Small intestine (tissue), 7 donors: ENCODE results near the gene GNAI1. TPM values are rescaled to one million over a fixed set of nuclear protein-coding genes. Genes with fewer than 3 reads are reported as not detected.
A peak's percentile ranks its signal among the peaks of the same experiment; 100 is the strongest.

ENCODE experiments used
- DNase-seq, 2 donors: peaks; one replicate each; pipeline versions ENCODE4 v3.0.0 to v3.0.0-alpha.2; 2013
- FAIRE-seq: peaks from 2 replicates; lab custom pipeline; 2012; peaks lifted over from hg19 to GRCh38; lab: Jason Lieb, UNC
- H3K27ac ChIP-seq, 3 donors: one replicate each; pipeline ENCODE4 v1.5.1; 2013; ENCODE audit warnings: low read length in 2 of 3, mild to moderate bottlenecking in 2 of 3, control low read depth in 1 of 3, inconsistent platforms in 1 of 3, low read depth in 1 of 3, moderate library complexity in 1 of 3
- H3K27me3 ChIP-seq, 3 donors: one replicate each; pipeline ENCODE4 v1.6.1; 2013; ENCODE audit warnings: low read length in 3 of 3, inconsistent platforms in 1 of 3; ENCODE audit not compliant: control insufficient read depth in 3 of 3, insufficient read depth in 3 of 3
- H3K36me3 ChIP-seq, 3 donors: one replicate each; pipeline ENCODE4 v1.6.1; 2013; ENCODE audit warnings: low read length in 3 of 3, inconsistent platforms in 1 of 3, low read depth in 1 of 3, mild to moderate bottlenecking in 1 of 3, moderate library complexity in 1 of 3; ENCODE audit not compliant: control insufficient read depth in 3 of 3, insufficient read depth in 2 of 3
- H3K4me1 ChIP-seq, 3 donors: one replicate each; pipeline ENCODE4 v1.6.1; 2013; ENCODE audit warnings: low read length in 2 of 3, inconsistent platforms in 1 of 3, low read depth in 1 of 3, mild to moderate bottlenecking in 1 of 3, moderate library complexity in 1 of 3; ENCODE audit not compliant: control insufficient read depth in 3 of 3, insufficient read depth in 2 of 3
- H3K4me3 ChIP-seq, 3 donors: one replicate each; pipeline ENCODE4 v1.5.1; 2013; ENCODE audit warnings: low read length in 3 of 3, control low read depth in 1 of 3, inconsistent platforms in 1 of 3, low read depth in 1 of 3, mild to moderate bottlenecking in 1 of 3, moderate library complexity in 1 of 3
- H3K9me3 ChIP-seq, 2 donors: one replicate each; pipeline ENCODE4 v1.6.1; 2013; ENCODE audit warnings: low read depth in 1 of 2, low read length in 1 of 2; ENCODE audit not compliant: control insufficient read depth in 2 of 2, insufficient read depth in 1 of 2
- WGBS, 3 donors: extraction: QIAGEN DNeasy Blood & Tissue Kit; methylation state at CpG; one replicate each; pipeline ENCODE4 v1.1.7; 2013; 5-methylcytosine and 5-hydroxymethylcytosine counted together
- polyA plus RNA-seq, 4 donors: library from polyadenylated mRNA; stranded (reverse) in 3 of 4; unstranded in 1 of 4; fragments of 200-250 nt in 3 of 4; fragments of 120-200 nt in 1 of 4; gene quantifications; one replicate each; pipeline versions ENCODE4 v1.2.1 to v1.2.3, GENCODE V29; 2013
- donor health status: healthy with polysubstance abuse.
- donor health status: control.
- donor health status: control.
- donor health status: Bipolar disorder and iron deficiency.
- donor health status: healthy.

Gene GNAI1
- polyA plus RNA-seq, 4 donors: 6.7 to 19.0 (median 8.6) TPM

DNA sequence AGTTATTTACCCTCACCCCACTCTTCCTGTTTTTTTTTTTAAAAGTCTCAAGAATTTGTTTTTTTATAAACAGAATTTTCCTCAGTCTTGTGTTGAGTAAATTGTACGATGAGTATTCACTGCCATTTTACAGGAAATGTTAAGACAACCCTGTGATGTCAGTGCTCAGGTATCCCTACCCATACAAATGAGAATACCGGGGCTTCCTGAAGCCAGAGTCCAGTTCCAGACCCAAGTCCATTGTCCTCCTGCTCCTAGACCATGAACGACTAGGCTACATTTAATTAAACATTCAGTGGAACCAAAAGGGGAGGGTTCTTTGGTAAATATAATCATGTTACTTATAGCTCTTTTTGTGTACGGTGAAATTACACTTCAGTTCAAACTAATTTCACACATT is 79.2 kb downstream of the GNAI1 start:
- no peaks in the 10 kb centered on the region for H3K9me3 ChIP-seq
- no peak overlapping the region for H3K27ac ChIP-seq
- DNase-seq (peak; percentile 10 to 11), FAIRE-seq (no peak)
- WGBS, 3 donors: 77 to 86% (median 83%) methylated on average over 4 of the region's 4 CpGs
- H3K4me3 ChIP-seq: no peak overlapping the region
- no peaks in the 10 kb centered on the region for H3K4me1 ChIP-seq
- H3K27me3 ChIP-seq: no peaks in the 10 kb centered on the region
- H3K36me3 ChIP-seq: peaks cover 0 to 4% (median 2%) of the 10 kb centered on the region in 3 donors

GRCh38 chr7:80215734-80216133 is 81.1 kb downstream of the GNAI1 start:
- 81 to 91% (median 84%) methylated on average over 3 of the region's 3 CpGs for WGBS, 3 donors

GRCh38 chr7:80216996-80217842 is 82.6 kb downstream of the GNAI1 start:
- no peak overlapping the region for H3K27ac ChIP-seq
- H3K36me3 ChIP-seq: peaks cover 0 to 2% (median 0%) of the 10 kb centered on the region in 3 donors
- H3K4me3 ChIP-seq: no peak overlapping the region
- H3K27me3 ChIP-seq: no peaks in the 10 kb centered on the region
- 83 to 92% (median 85%) methylated on average over 2 of the region's 2 CpGs for WGBS, 3 donors
- no peaks in the 10 kb centered on the region for H3K9me3 ChIP-seq
- no peaks in the 10 kb centered on the region for H3K4me1 ChIP-seq
- no peak for FAIRE-seq
- no peak for DNase-seq

More at GRCh38 chr7:80215734-80216133, 81.1 kb downstream of the GNAI1 start:
- Histone ChIP-seq H3K4me1 (no peaks in the 10 kb centered on the region), H3K36me3 (peaks cover 0 to 4% (median 2%) of the 10 kb centered on the region in 3 donors), H3K27ac (no peak overlapping the region), H3K9me3 (no peaks in the 10 kb centered on the region), H3K4me3 (no peak overlapping the region), H3K27me3 (no peaks in the 10 kb centered on the region)
- no peak for DNase-seq
- no peak for FAIRE-seq

DNA sequence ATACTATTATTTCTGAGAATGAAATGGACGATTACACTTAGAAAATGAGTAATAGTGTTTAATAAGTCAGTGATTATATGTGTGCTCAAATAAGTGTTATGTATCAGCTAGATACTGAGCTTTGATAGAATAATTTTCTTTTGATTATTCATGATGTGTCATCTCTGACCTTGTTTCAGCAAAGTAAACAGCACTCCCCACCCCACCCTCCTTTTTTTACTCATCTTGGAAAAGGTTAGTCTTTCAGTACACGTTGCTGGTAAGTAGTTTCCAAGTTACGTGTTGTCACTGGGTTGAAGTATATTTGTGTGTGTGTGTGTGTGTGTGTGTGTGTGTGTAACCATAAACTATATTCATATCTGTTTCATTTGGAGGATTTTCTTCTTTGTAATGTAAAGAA is 84.1 kb downstream of the GNAI1 start:
- WGBS, 3 donors: 18 to 47% (median 43%) methylated on average over 3 of the region's 3 CpGs
- H3K27ac ChIP-seq: no peak overlapping the region
- no peaks in the 10 kb centered on the region for H3K9me3 ChIP-seq
- peaks cover 0 to 2% (median 0%) of the 10 kb centered on the region in 3 donors for H3K36me3 ChIP-seq
- FAIRE-seq: no peak
- H3K4me1 ChIP-seq: no peaks in the 10 kb centered on the region
- H3K4me3 ChIP-seq: no peak overlapping the region
- H3K27me3 ChIP-seq: no peaks in the 10 kb centered on the region
- DNase-seq: peak in 1 of 2 donors; percentile 9

DNA sequence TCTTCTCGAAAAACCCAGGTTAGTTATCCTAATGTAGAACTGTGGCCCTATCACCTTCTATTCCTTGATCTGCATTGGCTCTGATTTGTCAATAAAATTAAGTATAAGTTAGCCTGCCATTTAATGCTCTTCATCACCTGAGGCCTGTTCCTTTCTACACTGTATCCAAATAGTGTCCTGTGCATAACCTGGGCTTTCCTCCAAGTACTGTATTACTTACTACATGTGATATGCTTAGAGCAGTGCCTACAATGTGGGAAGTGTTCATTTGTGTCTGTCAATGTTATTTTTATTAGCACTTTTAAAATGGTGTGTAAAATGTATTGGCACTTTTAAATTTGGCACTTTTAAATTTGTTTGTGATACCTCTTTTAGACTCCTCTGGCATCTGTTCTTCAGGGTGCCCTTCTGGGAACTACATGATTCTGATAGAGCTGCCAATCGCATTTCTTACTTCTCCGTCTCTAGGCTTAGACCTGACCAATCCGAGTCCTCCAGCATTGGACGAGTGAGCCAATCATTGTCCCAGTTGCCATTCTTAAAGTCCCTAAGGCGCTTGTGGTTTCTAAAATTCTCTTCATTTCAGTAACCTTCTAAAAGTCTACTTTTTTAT is 85.5 kb downstream of the GNAI1 start:
- 92 to 93% (median 93%) methylated on average over 6 of the region's 6 CpGs for WGBS, 3 donors
- no peak overlapping the region for H3K27ac ChIP-seq
- no peaks in the 10 kb centered on the region for H3K27me3 ChIP-seq
- H3K4me1 ChIP-seq: no peaks in the 10 kb centered on the region
- DNase-seq: no peak
- no peak overlapping the region for H3K4me3 ChIP-seq
- FAIRE-seq: no peak
- H3K36me3 ChIP-seq: no peaks in the 10 kb centered on the region
- H3K9me3 ChIP-seq: no peaks in the 10 kb centered on the region

DNA sequence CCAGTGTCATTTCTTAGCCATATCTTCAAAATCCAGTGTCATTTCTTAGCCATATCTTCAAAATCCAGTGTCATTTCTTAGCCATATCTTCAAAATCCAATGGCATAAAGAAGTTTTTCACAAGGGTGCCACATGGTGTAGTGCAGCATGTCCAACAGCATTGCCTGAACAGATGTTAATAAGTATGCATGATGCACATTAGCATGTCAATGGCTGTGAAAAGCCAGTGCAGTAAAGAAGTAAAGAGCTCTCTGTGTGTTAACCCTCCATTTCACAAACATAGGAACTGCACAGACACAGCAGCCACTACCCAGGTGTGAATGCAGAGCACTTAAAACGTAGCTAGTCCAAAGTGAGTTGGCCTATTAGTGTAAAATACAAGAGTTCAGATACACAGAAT is 89.8 kb downstream of the GNAI1 start:
- FAIRE-seq (no peak), DNase-seq (no peak)
- no peaks in the 10 kb centered on the region for H3K27me3 ChIP-seq
- 76 to 94% (median 87%) methylated on average over 1 of the region's 1 CpG for WGBS, 3 donors
- no peaks in the 10 kb centered on the region for H3K36me3 ChIP-seq
- H3K9me3 ChIP-seq: no peaks in the 10 kb centered on the region
- no peaks in the 10 kb centered on the region for H3K4me1 ChIP-seq
- no peak overlapping the region for H3K27ac ChIP-seq
- no peak overlapping the region for H3K4me3 ChIP-seq

DNA sequence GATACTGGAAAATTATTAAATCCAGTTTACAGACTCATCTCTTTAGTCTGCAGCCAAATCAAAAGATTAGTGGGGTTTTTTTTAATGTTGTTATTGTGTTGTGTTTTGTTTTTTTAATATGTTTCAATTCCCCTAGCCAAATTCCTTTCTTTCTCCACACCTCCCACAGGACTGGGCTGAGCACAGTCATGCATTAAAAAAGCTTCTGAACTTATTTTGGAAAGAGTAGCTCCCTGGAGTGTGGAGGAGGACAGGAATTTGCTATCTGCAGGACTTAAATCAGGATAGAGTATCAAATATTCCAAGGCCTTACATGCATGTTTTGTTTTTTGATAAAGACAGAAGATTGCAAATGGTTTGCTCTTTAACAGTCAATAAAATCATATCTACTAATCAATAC is 90.7 kb downstream of the GNAI1 start:
- Histone ChIP-seq H3K4me1 (no peaks in the 10 kb centered on the region), H3K9me3 (no peaks in the 10 kb centered on the region), H3K36me3 (no peaks in the 10 kb centered on the region), H3K27ac (no peak overlapping the region), H3K27me3 (no peaks in the 10 kb centered on the region), H3K4me3 (no peak overlapping the region)
- DNase-seq (no peak), FAIRE-seq (no peak)

DNA sequence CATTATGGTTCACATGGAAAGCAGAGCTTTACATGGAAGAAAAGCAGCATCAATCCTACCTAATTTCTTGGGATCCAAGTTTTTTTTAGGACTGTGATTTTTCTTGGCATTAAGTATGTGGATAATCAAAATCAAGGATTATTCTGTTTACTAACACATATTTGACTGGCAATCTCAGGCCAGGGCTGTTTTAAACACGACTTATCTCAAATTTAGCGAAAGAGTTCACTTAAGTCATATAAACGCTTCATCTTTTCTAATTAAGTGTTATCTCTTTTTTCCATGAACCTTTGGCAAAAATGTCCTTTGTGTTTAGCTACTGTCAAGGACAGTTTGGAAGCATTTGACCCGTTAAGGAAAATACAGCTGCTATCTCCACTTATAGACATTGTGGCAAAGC is 92.0 kb downstream of the GNAI1 start:
- H3K27me3 ChIP-seq: no peaks in the 10 kb centered on the region
- DNase-seq (no peak), FAIRE-seq (no peak)
- H3K36me3 ChIP-seq: no peaks in the 10 kb centered on the region
- no peak overlapping the region for H3K4me3 ChIP-seq
- no peak overlapping the region for H3K27ac ChIP-seq
- 54 to 60% (median 60%) methylated on average over 4 of the region's 4 CpGs for WGBS, 3 donors
- no peaks in the 10 kb centered on the region for H3K9me3 ChIP-seq
- H3K4me1 ChIP-seq: no peaks in the 10 kb centered on the region
